CD14-positive monocyte (primary cell): ENCODE results near the gene TTC7B. TPM values are rescaled to one million over a fixed set of nuclear protein-coding genes. Genes with fewer than 3 reads are reported as not detected.

Source experiments
- DNase-seq, 3 donors: peaks; one replicate each; pipeline ENCODE4 v3.0.0-alpha.2; 2011 to 2022
- H2AFZ ChIP-seq: 2 replicates; pipeline ENCODE4 v1.6.0; 2012; ENCODE audit warnings: mild to moderate bottlenecking, low read depth, low read length, inconsistent platforms; ENCODE audit not compliant: insufficient read depth, poor library complexity, severe bottlenecking
- H3K27ac ChIP-seq, 2 donors: 1 replicate in 1 of 2; 2 replicates in 1 of 2; pipeline ENCODE4 v1.5.1; 2012 to 2013; ENCODE audit warnings: low read length in 2 of 2, control low read depth in 1 of 2, inconsistent platforms in 1 of 2, low read depth in 1 of 2, mild to moderate bottlenecking in 1 of 2
- H3K27me3 ChIP-seq, 2 donors: one replicate each; pipeline versions ENCODE4 v1.6.0 to v1.6.1; 2011 to 2013; ENCODE audit warnings: low read length in 2 of 2; ENCODE audit not compliant: control insufficient read depth in 2 of 2, insufficient read depth in 2 of 2
- H3K36me3 ChIP-seq, 2 donors: replicated peaks in 1 of 2; 1 replicate in 1 of 2; 2 replicates in 1 of 2; pipeline versions ENCODE4 v1.5.1 to v1.6.1; 2012 to 2013; ENCODE audit warnings: low read length in 2 of 2, control low read depth in 1 of 2, inconsistent platforms in 1 of 2, mild to moderate bottlenecking in 1 of 2; ENCODE audit not compliant: insufficient read depth in 2 of 2, control insufficient read depth in 1 of 2
- H3K4me1 ChIP-seq, 2 donors: 1 replicate in 1 of 2; 2 replicates in 1 of 2; pipeline versions ENCODE4 v1.5.1 to v1.6.1; 2012 to 2013; ENCODE audit warnings: low read length in 2 of 2, control low read depth in 1 of 2, inconsistent platforms in 1 of 2, mild to moderate bottlenecking in 1 of 2, moderate library complexity in 1 of 2; ENCODE audit not compliant: insufficient read depth in 2 of 2, control insufficient read depth in 1 of 2
- H3K4me2 ChIP-seq: replicated peaks from 2 replicates; pipeline ENCODE3; 2012; ENCODE audit warnings: low read length, moderate library complexity, mild to moderate bottlenecking; ENCODE audit not compliant: poor library complexity, severe bottlenecking; ENCODE audit errors: extremely low read depth
- H3K4me3 ChIP-seq, 3 experiments: fragments of 200-600 bp in 1 of 3; sonication (generic) in 1 of 3; replicated peaks in 1 of 3; 1 replicate in 2 of 3; 2 replicates in 1 of 3; pipeline ENCODE4 v1.5.1; 2011 to 2013; ENCODE audit warnings: low read length in 3 of 3, mild to moderate bottlenecking in 3 of 3, control low read depth in 2 of 3, low read depth in 2 of 3, inconsistent platforms in 1 of 3, moderate library complexity in 1 of 3
- H3K79me2 ChIP-seq: 2 replicates; pipeline ENCODE4 v1.6.0; 2012; ENCODE audit warnings: mild to moderate bottlenecking, control low read depth, inconsistent platforms, low read length, moderate library complexity; ENCODE audit not compliant: insufficient read depth
- H3K9ac ChIP-seq: 2 replicates; pipeline ENCODE4 v1.6.0; 2017; ENCODE audit warnings: low read length, mild to moderate bottlenecking; ENCODE audit not compliant: insufficient read depth, poor library complexity, severe bottlenecking
- H3K9me3 ChIP-seq, 2 donors: replicated peaks in 1 of 2; 1 replicate in 1 of 2; 2 replicates in 1 of 2; pipeline versions ENCODE4 v1.5.1 to v1.6.1; 2012 to 2013; ENCODE audit warnings: low read length in 2 of 2, control low read depth in 1 of 2; ENCODE audit not compliant: control insufficient read depth in 1 of 2, insufficient read depth in 1 of 2
- H4K20me1 ChIP-seq: 2 replicates; pipeline ENCODE4 v1.6.0; 2012; ENCODE audit warnings: mild to moderate bottlenecking, low read length, control low read depth, moderate library complexity; ENCODE audit not compliant: insufficient read depth
- H3K27ac Mint-ChIP-seq, 7 donors: one replicate each; pipeline ENCODE4 v1.8.0; 2020; ENCODE audit warnings: mild to moderate bottlenecking in 7 of 7, mixed read lengths in 7 of 7, moderate library complexity in 6 of 7, inconsistent platforms in 2 of 7
- H3K27me3 Mint-ChIP-seq, 3 donors: one replicate each; pipeline ENCODE4 v1.8.0; 2021 to 2022; ENCODE audit warnings: low read depth in 3 of 3, mild to moderate bottlenecking in 3 of 3, mixed read lengths in 3 of 3, moderate library complexity in 3 of 3, inconsistent platforms in 1 of 3
- H3K36me3 Mint-ChIP-seq, 2 donors: one replicate each; pipeline ENCODE4 v1.8.0; 2020; ENCODE audit warnings: mixed read lengths in 2 of 2, inconsistent platforms in 1 of 2, mild to moderate bottlenecking in 1 of 2
- H3K4me1 Mint-ChIP-seq: one replicate; pipeline ENCODE4 v1.8.0; 2020; ENCODE audit warnings: mild to moderate bottlenecking, mixed read lengths
- H3K4me3 Mint-ChIP-seq, 2 donors: one replicate each; pipeline ENCODE4 v1.8.0; 2020; ENCODE audit warnings: mild to moderate bottlenecking in 2 of 2, mixed read lengths in 2 of 2, moderate library complexity in 1 of 2
- H3K9me3 Mint-ChIP-seq, 7 donors: one replicate each; pipeline ENCODE4 v1.8.0; 2020 to 2022; ENCODE audit warnings: mixed read lengths in 7 of 7, mild to moderate bottlenecking in 6 of 7, moderate library complexity in 6 of 7, inconsistent platforms in 2 of 7
- WGBS: methylation state at CpG from one replicate; pipeline ENCODE4 v1.1.5; 2013; ENCODE audit warnings: missing lambda C conversion rate; ENCODE audit not compliant: insufficient coverage; 5-methylcytosine and 5-hydroxymethylcytosine counted together
- intact Hi-C, 2 donors: fragments of 100-400 bp; cut with micrococcal nuclease; formaldehyde crosslinking; loops; one replicate each; pipeline versions ENCODE4 v1.15.0 to v1.15.1; 2023
- polyA plus RNA-seq, 3 donors: library from polyadenylated mRNA; depleted of rRNA in 1 of 3; unstranded in 2 of 3; stranded (reverse) in 1 of 3; fragments of 300-500 nt in 2 of 3; fragments of >200 nt in 1 of 3; fragmentation: Illumina TruSeq in 2 of 3; gene quantifications; 1 replicate in 2 of 3; 2 replicates in 1 of 3; pipeline ENCODE4 v1.2.3, GENCODE V29; 2012 to 2021
- TF ChIP-seq, protein P1 (sequence below): fragments of 200-600 bp; IDR thresholded peaks from one replicate; pipeline ENCODE4 v1.8.0; 2022; ENCODE audit warnings: antibody characterized with exemption, mild to moderate bottlenecking

Gene TTC7B
- polyA plus RNA-seq, 3 donors: 0.87 to 2.6 (median 1.2) TPM

DNA sequence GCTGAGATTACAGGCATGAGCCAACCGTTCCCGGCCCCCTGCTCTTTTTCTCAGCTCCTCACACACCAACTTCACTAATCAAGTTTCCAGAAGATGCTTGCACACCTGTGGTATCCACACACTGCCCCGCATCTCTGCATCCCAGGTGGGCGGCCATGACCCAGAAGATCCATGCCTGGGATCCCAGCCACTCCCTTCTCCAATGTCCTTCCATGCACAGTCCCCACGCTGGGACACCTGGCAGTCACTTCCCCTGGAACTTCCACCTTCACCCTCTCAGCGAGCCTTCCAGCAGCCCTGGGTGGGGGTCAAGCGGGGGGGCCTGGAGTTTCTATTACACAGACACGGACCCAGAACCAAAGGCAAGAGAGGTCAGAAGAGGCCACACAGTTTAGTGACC is 311.6 kb downstream of the TTC7B start:
- H3K9me3 Mint-ChIP-seq: peaks cover 0 to 2% (median 0%) of the 10 kb centered on the region in 7 donors
- Histone ChIP-seq H3K27me3 (peaks cover 0 to 10% of the 10 kb centered on the region in 2 donors), H3K9me3 (no peaks in the 10 kb centered on the region), H3K36me3 (no peaks in the 10 kb centered on the region), H2AFZ (no peak overlapping the region), H3K4me2 (no peak overlapping the region), H3K27ac (no peak overlapping the region), H3K4me1 (peaks cover 9% of the 10 kb centered on the region in 2 donors), H3K4me3 (no peak overlapping the region), H4K20me1 (no peaks in the 10 kb centered on the region), H3K9ac (no peak overlapping the region), H3K79me2 (no peaks in the 10 kb centered on the region)
- TF ChIP-seq, protein P1, sequence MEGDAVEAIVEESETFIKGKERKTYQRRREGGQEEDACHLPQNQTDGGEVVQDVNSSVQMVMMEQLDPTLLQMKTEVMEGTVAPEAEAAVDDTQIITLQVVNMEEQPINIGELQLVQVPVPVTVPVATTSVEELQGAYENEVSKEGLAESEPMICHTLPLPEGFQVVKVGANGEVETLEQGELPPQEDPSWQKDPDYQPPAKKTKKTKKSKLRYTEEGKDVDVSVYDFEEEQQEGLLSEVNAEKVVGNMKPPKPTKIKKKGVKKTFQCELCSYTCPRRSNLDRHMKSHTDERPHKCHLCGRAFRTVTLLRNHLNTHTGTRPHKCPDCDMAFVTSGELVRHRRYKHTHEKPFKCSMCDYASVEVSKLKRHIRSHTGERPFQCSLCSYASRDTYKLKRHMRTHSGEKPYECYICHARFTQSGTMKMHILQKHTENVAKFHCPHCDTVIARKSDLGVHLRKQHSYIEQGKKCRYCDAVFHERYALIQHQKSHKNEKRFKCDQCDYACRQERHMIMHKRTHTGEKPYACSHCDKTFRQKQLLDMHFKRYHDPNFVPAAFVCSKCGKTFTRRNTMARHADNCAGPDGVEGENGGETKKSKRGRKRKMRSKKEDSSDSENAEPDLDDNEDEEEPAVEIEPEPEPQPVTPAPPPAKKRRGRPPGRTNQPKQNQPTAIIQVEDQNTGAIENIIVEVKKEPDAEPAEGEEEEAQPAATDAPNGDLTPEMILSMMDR: no peak
- H3K27ac Mint-ChIP-seq: no peak overlapping the region
- peaks cover 17% of the 10 kb centered on the region for H3K4me1 Mint-ChIP-seq
- no peaks in the 10 kb centered on the region for H3K36me3 Mint-ChIP-seq
- 94% methylated on average over 7 of the region's 8 CpGs for WGBS
- DNase-seq: no peak
- peaks cover 23 to 30% (median 27%) of the 10 kb centered on the region in 3 donors for H3K27me3 Mint-ChIP-seq
- intact Hi-C loops: no loop called here
- no peak overlapping the region for H3K4me3 Mint-ChIP-seq

DNA sequence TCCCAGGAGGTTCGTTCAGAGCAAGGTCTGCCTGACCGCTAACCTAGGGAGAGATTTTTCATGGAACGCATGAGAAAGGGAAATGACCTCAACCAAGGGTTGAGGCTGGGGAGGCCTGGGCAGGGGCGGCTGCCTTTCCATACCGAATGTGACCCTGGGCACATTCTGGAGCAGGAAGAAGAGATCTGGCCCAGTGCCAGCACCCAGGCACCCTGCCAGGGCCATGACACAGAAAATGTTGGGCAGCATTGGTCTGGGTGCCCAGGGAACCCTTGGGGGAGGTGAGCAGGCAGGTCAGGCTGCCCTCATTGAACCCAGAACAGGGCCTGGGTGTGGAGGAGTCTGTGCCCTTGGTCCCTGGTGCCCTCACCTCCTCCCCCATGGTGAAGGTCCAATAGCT is 312.6 kb downstream of the TTC7B start:
- H2AFZ ChIP-seq: no peak overlapping the region

More for the DNA sequence above, 312.6 kb downstream of the TTC7B start:
- 56% methylated on average over 3 of the region's 5 CpGs for WGBS
- Histone ChIP-seq H3K4me2 (no peak overlapping the region), H4K20me1 (no peaks in the 10 kb centered on the region), H3K4me1 (peaks cover 9% of the 10 kb centered on the region in 2 donors), H3K36me3 (no peaks in the 10 kb centered on the region), H3K27ac (no peak overlapping the region), H3K79me2 (no peaks in the 10 kb centered on the region), H3K27me3 (peaks cover 0 to 5% of the 10 kb centered on the region in 2 donors), H3K9me3 (no peaks in the 10 kb centered on the region), H3K4me3 (no peak overlapping the region), H3K9ac (no peak overlapping the region)
- no peak for DNase-seq
- H3K27me3 Mint-ChIP-seq: peaks cover 17 to 23% (median 18%) of the 10 kb centered on the region in 3 donors
- H3K27ac Mint-ChIP-seq: no peak overlapping the region
- intact Hi-C loops: no loop called here
- TF ChIP-seq, protein P1: no peak
- H3K4me1 Mint-ChIP-seq: peaks cover 10% of the 10 kb centered on the region
- H3K9me3 Mint-ChIP-seq: peaks cover 0 to 2% (median 0%) of the 10 kb centered on the region in 7 donors
- H3K4me3 Mint-ChIP-seq: no peak overlapping the region
- no peaks in the 10 kb centered on the region for H3K36me3 Mint-ChIP-seq
